ENCODE data around the gene TNFRSF14.

The TNFRSF14 gene

GRCh38 chr1:2534315-2534686 lies 21.9 kb upstream of the TNFRSF14 start:
- TF ChIP-seq NFIC (IDR thresholded peaks at IDR 0.05) (no peak), TEAD4 (IDR thresholded peaks at IDR 0.05) (no peak), CEBPB (IDR thresholded peaks at IDR 0.05) (no peak), RAD21 (IDR thresholded peaks at IDR 0.05; ENCODE audit: low read depth) (no peak), YY1 (IDR thresholded peaks at IDR 0.05; ENCODE audit: low read depth) (no peak), FOXM1 (IDR thresholded peaks at IDR 0.05; ENCODE audit: borderline replicate concordance, low read depth) (no peak), TAF1 (IDR thresholded peaks at IDR 0.05; ENCODE audit: low read depth) (no peak), ZBTB7A (IDR thresholded peaks at IDR 0.05; ENCODE audit: low read depth) (no peak), CREB1 (IDR thresholded peaks at IDR 0.05; ENCODE audit: low read depth) (no peak), MAX (IDR thresholded peaks at IDR 0.05) (no peak), REST (IDR thresholded peaks at IDR 0.05; ENCODE audit: low read depth) (no peak)

- TF ChIP-seq TEAD4 (IDR thresholded peaks at IDR 0.05) (0 out of 2 replicates have a peak, but pooled peaks have one; percentile 13), CEBPB (IDR thresholded peaks at IDR 0.05) (no peak), EP300 (IDR thresholded peaks at IDR 0.05; ENCODE audit: borderline replicate concordance) (no peak), NFIC (IDR thresholded peaks at IDR 0.05) (no peak)
Observed at GRCh38 chr1:2534687-2535441, 21.3 kb upstream of the TNFRSF14 start.

- no peak for TF ChIP-seq FOXM1 (IDR thresholded peaks at IDR 0.05; ENCODE audit: borderline replicate concordance, low read depth)
- no peak for TF ChIP-seq TCF12 (IDR thresholded peaks at IDR 0.05; ENCODE audit: low read depth)
Observed at GRCh38 chr1:2535455-2535854, 20.7 kb upstream of the TNFRSF14 start.

GRCh38 chr1:2535981-2536380 lies 20.2 kb upstream of the TNFRSF14 start:
- no peak for TF ChIP-seq EGR1 (IDR thresholded peaks at IDR 0.05)

- TF ChIP-seq MAX (IDR thresholded peaks at IDR 0.05) (no peak), CREB1 (IDR thresholded peaks at IDR 0.05; ENCODE audit: low read depth) (no peak), REST (IDR thresholded peaks at IDR 0.05; ENCODE audit: low read depth) (no peak), RAD21 (IDR thresholded peaks at IDR 0.05; ENCODE audit: low read depth) (no peak), TEAD4 (IDR thresholded peaks at IDR 0.05) (no peak), CEBPB (IDR thresholded peaks at IDR 0.05) (no peak), ZBTB7A (IDR thresholded peaks at IDR 0.05; ENCODE audit: low read depth) (no peak), EP300 (IDR thresholded peaks at IDR 0.05; ENCODE audit: borderline replicate concordance) (no peak), EGR1 (IDR thresholded peaks at IDR 0.05) (no peak), TCF12 (IDR thresholded peaks at IDR 0.05; ENCODE audit: low read depth) (no peak), NFIC (IDR thresholded peaks at IDR 0.05) (no peak), TAF1 (IDR thresholded peaks at IDR 0.05; ENCODE audit: low read depth) (no peak), YY1 (IDR thresholded peaks at IDR 0.05; ENCODE audit: low read depth) (no peak), USF1 (IDR thresholded peaks at IDR 0.05) (no peak), FOXM1 (IDR thresholded peaks at IDR 0.05; ENCODE audit: borderline replicate concordance, low read depth) (no peak)
Observed at GRCh38 chr1:2537784-2538115, 18.4 kb upstream of the TNFRSF14 start.

GRCh38 chr1:2538376-2538775 lies 17.8 kb upstream of the TNFRSF14 start:
- TF ChIP-seq FOXM1 (IDR thresholded peaks at IDR 0.05; ENCODE audit: borderline replicate concordance, low read depth) (no peak), CEBPB (IDR thresholded peaks at IDR 0.05) (no peak), ZBTB7A (IDR thresholded peaks at IDR 0.05; ENCODE audit: low read depth) (no peak), TCF12 (IDR thresholded peaks at IDR 0.05; ENCODE audit: low read depth) (no peak), NFIC (IDR thresholded peaks at IDR 0.05) (no peak), RAD21 (IDR thresholded peaks at IDR 0.05; ENCODE audit: low read depth) (no peak), TEAD4 (IDR thresholded peaks at IDR 0.05) (no peak), EGR1 (IDR thresholded peaks at IDR 0.05) (no peak), EP300 (IDR thresholded peaks at IDR 0.05; ENCODE audit: borderline replicate concordance) (no peak), YY1 (IDR thresholded peaks at IDR 0.05; ENCODE audit: low read depth) (no peak), CREB1 (IDR thresholded peaks at IDR 0.05; ENCODE audit: low read depth) (no peak), MAX (IDR thresholded peaks at IDR 0.05) (no peak), TAF1 (IDR thresholded peaks at IDR 0.05; ENCODE audit: low read depth) (no peak), REST (IDR thresholded peaks at IDR 0.05; ENCODE audit: low read depth) (no peak), USF1 (IDR thresholded peaks at IDR 0.05) (no peak)
